ENCODE results near the gene MAP3K2.

Gene MAP3K2

GRCh38 chr2:127351603-127352002 lies 36.2 kb downstream of the MAP3K2 start:
- DNase-seq (ENCODE audit: low spot score): no peak
- TF ChIP-seq, protein P1, sequence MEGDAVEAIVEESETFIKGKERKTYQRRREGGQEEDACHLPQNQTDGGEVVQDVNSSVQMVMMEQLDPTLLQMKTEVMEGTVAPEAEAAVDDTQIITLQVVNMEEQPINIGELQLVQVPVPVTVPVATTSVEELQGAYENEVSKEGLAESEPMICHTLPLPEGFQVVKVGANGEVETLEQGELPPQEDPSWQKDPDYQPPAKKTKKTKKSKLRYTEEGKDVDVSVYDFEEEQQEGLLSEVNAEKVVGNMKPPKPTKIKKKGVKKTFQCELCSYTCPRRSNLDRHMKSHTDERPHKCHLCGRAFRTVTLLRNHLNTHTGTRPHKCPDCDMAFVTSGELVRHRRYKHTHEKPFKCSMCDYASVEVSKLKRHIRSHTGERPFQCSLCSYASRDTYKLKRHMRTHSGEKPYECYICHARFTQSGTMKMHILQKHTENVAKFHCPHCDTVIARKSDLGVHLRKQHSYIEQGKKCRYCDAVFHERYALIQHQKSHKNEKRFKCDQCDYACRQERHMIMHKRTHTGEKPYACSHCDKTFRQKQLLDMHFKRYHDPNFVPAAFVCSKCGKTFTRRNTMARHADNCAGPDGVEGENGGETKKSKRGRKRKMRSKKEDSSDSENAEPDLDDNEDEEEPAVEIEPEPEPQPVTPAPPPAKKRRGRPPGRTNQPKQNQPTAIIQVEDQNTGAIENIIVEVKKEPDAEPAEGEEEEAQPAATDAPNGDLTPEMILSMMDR (IDR thresholded peaks at IDR 0.05; ENCODE audit: extremely low read depth, missing control alignments): no peak

DNA sequence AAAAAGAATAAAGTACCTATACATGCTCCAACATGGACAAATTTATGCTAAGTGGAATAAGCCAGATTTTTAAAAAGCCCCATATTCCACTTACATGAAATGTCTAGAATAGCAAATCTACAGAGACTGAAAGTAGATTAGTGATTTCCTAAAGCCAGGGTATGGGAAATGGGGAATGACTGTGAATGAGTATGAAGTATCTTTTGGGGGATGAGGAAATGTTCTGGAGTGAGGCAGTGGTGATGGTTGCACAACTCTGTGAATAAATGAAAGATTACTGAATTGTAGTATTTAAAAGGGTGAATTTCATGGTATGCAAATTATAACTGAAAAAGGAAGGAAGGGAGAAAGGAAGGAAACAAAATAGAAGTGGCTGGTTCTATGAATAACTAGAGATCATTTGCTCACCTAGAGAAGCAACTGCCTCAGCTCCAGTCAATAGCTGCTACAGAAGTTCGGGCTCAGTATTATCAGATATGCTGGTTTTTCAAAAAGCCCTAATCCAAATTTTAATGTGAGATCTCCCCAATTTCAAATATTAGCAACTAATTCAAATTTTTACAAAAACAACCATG lies 39.3 kb downstream of the MAP3K2 start:
- no peak for DNase-seq (ENCODE audit: low spot score)
- TF ChIP-seq, protein P1 (IDR thresholded peaks at IDR 0.05; ENCODE audit: extremely low read depth, missing control alignments): no peak

GRCh38 chr2:127347734-127348392 lies 39.9 kb downstream of the MAP3K2 start:
- DNase-seq (ENCODE audit: low spot score): peak; percentile 20
- TF ChIP-seq, protein P1 (IDR thresholded peaks at IDR 0.05; ENCODE audit: extremely low read depth, missing control alignments): no peak

DNA sequence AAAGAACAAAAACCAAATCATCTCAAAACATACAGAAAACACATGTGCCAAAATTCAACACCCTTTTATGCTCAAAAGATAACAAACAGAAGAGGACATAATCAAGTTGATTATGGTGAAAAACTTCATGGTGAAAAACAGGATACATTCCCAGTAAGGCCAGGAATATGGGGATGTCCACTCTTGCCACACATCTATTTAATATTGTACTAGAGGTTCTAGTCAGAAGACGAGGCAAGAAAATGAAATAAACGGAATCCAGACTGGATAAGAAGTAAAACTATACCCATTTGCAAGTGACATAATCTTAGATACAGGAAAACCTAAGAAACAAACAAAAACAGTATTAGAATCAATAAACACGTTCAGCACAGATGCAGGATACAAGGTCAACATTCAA lies 40.8 kb downstream of the MAP3K2 start:
- DNase-seq (ENCODE audit: low spot score): no peak
- TF ChIP-seq, protein P1 (IDR thresholded peaks at IDR 0.05; ENCODE audit: extremely low read depth, missing control alignments): no peak

- DNase-seq (ENCODE audit: low spot score): no peak
- TF ChIP-seq, protein P1 (IDR thresholded peaks at IDR 0.05; ENCODE audit: extremely low read depth, missing control alignments): no peak
Observed at GRCh38 chr2:127343277-127343676, 44.5 kb downstream of the MAP3K2 start.

DNA sequence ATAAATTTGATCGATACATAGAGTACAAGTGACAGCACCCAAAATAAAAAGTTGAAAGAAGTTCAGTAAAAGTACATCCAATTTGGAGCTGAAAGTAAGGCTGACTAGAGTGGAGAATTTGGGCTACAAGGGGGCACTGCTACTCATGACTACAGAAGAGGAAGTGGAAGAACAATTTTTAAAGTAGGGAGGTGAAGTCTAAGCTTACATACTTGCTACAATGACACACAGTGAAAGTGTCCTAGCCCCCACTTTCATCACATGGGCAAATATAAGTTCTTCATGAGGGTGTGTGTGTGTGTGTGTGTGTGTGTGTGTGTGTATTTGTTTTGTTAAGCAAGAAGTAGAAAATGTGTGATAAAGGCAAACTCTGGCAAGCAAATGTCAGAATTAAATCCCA lies 45.7 kb downstream of the MAP3K2 start:
- peak; percentile 55 for DNase-seq (ENCODE audit: low spot score)
- TF ChIP-seq, protein P1 (IDR thresholded peaks at IDR 0.05; ENCODE audit: extremely low read depth, missing control alignments): no peak

- DNase-seq (ENCODE audit: low spot score): no peak
- TF ChIP-seq, protein P1 (IDR thresholded peaks at IDR 0.05; ENCODE audit: extremely low read depth, missing control alignments): no peak
Observed at GRCh38 chr2:127332335-127332734, 55.4 kb downstream of the MAP3K2 start.
